ENCODE measurements around the gene NFASC. TPM values are rescaled to one million over a fixed set of nuclear protein-coding genes. Genes with fewer than 3 reads are reported as not detected.

NFASC gene
- total and polyA plus RNA-seq, 2 experiments from 2014 or later = 0.75 to 2.2 TPM

DNA sequence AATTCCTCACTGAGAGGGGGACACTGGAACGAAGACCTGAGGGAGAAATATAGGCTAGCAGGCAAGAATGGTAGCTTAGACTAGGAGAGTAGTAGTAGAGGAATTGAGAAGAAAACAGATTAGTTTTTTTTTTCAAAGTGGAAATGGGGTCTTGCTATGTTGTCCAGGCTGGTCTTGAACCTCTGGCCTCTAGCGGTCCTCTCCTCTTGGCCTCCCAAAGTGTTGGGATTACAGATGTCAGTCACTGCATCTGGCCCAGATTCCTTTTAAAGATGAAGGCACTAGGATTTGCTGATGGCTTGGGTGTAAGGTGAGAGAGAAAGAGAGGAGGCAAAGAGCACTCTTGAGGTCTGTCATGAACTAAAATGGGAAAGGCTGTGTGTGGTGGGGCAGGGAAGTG is 30.1 kb downstream of the NFASC start:
- peaks cover 24% of the 10 kb centered on the region for H3K27me3 ChIP-seq
- TF ChIP-seq EZH2 (IDR thresholded peaks at IDR 0.05; ENCODE audit: borderline replicate concordance) (no peak), EZH2phosphoT487 (IDR thresholded peaks at IDR 0.05; ENCODE audit: low read depth, severe bottlenecking, unreplicated experiment) (no peak)
- TF ChIP-seq, protein P1, sequence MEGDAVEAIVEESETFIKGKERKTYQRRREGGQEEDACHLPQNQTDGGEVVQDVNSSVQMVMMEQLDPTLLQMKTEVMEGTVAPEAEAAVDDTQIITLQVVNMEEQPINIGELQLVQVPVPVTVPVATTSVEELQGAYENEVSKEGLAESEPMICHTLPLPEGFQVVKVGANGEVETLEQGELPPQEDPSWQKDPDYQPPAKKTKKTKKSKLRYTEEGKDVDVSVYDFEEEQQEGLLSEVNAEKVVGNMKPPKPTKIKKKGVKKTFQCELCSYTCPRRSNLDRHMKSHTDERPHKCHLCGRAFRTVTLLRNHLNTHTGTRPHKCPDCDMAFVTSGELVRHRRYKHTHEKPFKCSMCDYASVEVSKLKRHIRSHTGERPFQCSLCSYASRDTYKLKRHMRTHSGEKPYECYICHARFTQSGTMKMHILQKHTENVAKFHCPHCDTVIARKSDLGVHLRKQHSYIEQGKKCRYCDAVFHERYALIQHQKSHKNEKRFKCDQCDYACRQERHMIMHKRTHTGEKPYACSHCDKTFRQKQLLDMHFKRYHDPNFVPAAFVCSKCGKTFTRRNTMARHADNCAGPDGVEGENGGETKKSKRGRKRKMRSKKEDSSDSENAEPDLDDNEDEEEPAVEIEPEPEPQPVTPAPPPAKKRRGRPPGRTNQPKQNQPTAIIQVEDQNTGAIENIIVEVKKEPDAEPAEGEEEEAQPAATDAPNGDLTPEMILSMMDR (IDR thresholded peaks at IDR 0.05; ENCODE audit: poor library complexity) = no peak
- 92% methylated on average over 2 of the region's 2 CpGs for WGBS (ENCODE audit: low lambda C conversion rate, missing lambda C conversion rate)
- H3K27ac ChIP-seq = no peak overlapping the region
- H3K4me1 ChIP-seq (ENCODE audit: insufficient read depth) = no peaks in the 10 kb centered on the region
- H3K9me3 ChIP-seq (ENCODE audit: low read depth) = no peaks in the 10 kb centered on the region
- no peaks in the 10 kb centered on the region for H3K36me3 ChIP-seq (replicated peaks; ENCODE audit: insufficient read depth, low read depth)
- DNase-seq (ENCODE audit: low spot score) = no peak
- no peak overlapping the region for H3K4me3 ChIP-seq
- H4K20me1 ChIP-seq (ENCODE audit: insufficient read depth, poor library complexity, severe bottlenecking) = no peaks in the 10 kb centered on the region
- H3K9me2 ChIP-seq (replicated peaks; ENCODE audit: insufficient read depth) = no peaks in the 10 kb centered on the region
- H3K4me2 ChIP-seq = no peak overlapping the region
- no peaks in the 10 kb centered on the region for H3K79me2 ChIP-seq
- H2AFZ ChIP-seq = no peak overlapping the region

DNA sequence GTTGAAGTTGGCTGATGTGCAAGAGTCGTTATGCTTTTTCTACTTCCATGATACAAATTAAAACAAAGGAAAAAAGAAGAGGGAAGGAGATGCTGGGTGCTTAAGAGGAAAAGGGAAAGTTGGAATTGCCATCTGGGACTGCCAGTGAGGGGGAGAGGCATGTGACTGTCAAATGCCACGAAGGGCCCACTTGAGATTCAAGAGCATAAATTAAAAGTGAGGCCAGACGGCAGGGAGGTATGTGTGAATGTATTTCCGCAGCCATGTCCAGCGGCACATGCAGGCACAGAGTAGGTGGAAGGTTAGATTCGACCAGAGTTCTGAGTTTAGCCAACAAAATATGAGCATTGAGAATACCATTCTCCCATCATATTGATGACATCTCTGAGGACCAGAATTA is 32.0 kb downstream of the NFASC start:
- no peak overlapping the region for H3K4me2 ChIP-seq
- no peaks in the 10 kb centered on the region for H3K36me3 ChIP-seq (replicated peaks; ENCODE audit: insufficient read depth, low read depth)
- H2AFZ ChIP-seq = no peak overlapping the region
- H3K27me3 ChIP-seq = peaks cover 18% of the 10 kb centered on the region
- H4K20me1 ChIP-seq (ENCODE audit: insufficient read depth, poor library complexity, severe bottlenecking) = no peaks in the 10 kb centered on the region
- no peaks in the 10 kb centered on the region for H3K79me2 ChIP-seq
- H3K9me2 ChIP-seq (replicated peaks; ENCODE audit: insufficient read depth) = no peaks in the 10 kb centered on the region
- no peak for DNase-seq (ENCODE audit: low spot score)
- WGBS (ENCODE audit: low lambda C conversion rate, missing lambda C conversion rate) = 92% methylated on average over 6 of the region's 6 CpGs
- H3K9me3 ChIP-seq (ENCODE audit: low read depth) = no peaks in the 10 kb centered on the region
- no peaks in the 10 kb centered on the region for H3K4me1 ChIP-seq (ENCODE audit: insufficient read depth)
- TF ChIP-seq EZH2phosphoT487 (IDR thresholded peaks at IDR 0.05; ENCODE audit: low read depth, severe bottlenecking, unreplicated experiment) (no peak), EZH2 (IDR thresholded peaks at IDR 0.05; ENCODE audit: borderline replicate concordance) (no peak)
- TF ChIP-seq, protein P1 (IDR thresholded peaks at IDR 0.05; ENCODE audit: poor library complexity) = no peak
- H3K4me3 ChIP-seq = no peak overlapping the region
- no peak overlapping the region for H3K27ac ChIP-seq

DNA sequence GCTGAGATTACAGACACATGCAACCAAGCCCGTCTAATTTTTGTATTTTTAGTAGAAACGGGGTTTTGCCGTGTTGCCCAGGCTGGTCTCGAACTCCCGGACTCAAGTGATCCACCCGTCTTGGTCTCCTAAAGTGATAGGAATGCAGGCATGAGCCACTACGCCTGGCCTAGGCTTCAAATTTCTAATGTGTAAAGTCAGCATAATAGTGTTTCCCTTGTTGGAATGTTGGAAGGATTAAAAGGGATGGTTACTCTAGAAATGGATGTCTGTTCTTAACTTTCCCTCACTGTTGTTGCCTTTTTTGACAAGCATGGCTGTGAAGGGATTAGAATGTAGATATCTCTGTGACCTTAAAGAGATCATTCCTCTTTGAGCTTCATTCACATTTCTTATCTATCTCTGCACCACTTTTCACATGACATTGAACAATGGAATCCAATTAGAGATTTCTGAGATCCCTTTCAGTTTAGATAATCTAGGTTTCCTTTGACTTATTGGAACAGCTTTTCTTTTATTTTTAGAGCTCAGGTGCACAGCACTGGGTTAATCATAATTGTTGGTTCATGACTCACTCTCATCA is 33.7 kb downstream of the NFASC start:
- no peaks in the 10 kb centered on the region for H4K20me1 ChIP-seq (ENCODE audit: insufficient read depth, poor library complexity, severe bottlenecking)

More for the DNA sequence above, 33.7 kb downstream of the NFASC start:
- no peaks in the 10 kb centered on the region for H3K9me2 ChIP-seq (replicated peaks; ENCODE audit: insufficient read depth)
- no peaks in the 10 kb centered on the region for H3K4me1 ChIP-seq (ENCODE audit: insufficient read depth)
- no peaks in the 10 kb centered on the region for H3K9me3 ChIP-seq (ENCODE audit: low read depth)
- no peak overlapping the region for H3K4me2 ChIP-seq
- no peak for TF ChIP-seq EZH2phosphoT487 (IDR thresholded peaks at IDR 0.05; ENCODE audit: low read depth, severe bottlenecking, unreplicated experiment)
- TF ChIP-seq, protein P1 (IDR thresholded peaks at IDR 0.05; ENCODE audit: poor library complexity) = no peak
- DNase-seq (ENCODE audit: low spot score) = no peak
- no peak overlapping the region for H2AFZ ChIP-seq
- 87% methylated on average over 7 of the region's 7 CpGs for WGBS (ENCODE audit: low lambda C conversion rate, missing lambda C conversion rate)
- H3K79me2 ChIP-seq = no peaks in the 10 kb centered on the region
- H3K27me3 ChIP-seq = peaks cover 8% of the 10 kb centered on the region
- H3K27ac ChIP-seq = no peak overlapping the region
- H3K4me3 ChIP-seq = no peak overlapping the region
- no peaks in the 10 kb centered on the region for H3K36me3 ChIP-seq (replicated peaks; ENCODE audit: insufficient read depth, low read depth)

Measured in hepatocyte (in vitro differentiated cells).